Measurements from ENCODE around the gene MEGF6.

GRCh38 chr1:3550511-3551289 lies 60.6 kb downstream of the MEGF6 start:
- TF ChIP-seq CTCF (IDR thresholded peaks at IDR 0.05), result no peak
- no peak for TF ChIP-seq POLR2A (IDR thresholded peaks at IDR 0.05)

Data from adrenal gland (tissue), 5 donors.